Measurements from ENCODE around the gene AFAP1.

- no peak for TF ChIP-seq GATA2 (IDR thresholded peaks at IDR 0.05; ENCODE audit: low read depth, low read length)
- no peak for TF ChIP-seq GATA3 (IDR thresholded peaks at IDR 0.05; ENCODE audit: low read depth, low read length)
These were observed 120.2 kb downstream of the AFAP1 start for GRCh38 chr4:7819446-7819845.

All from SH-SY5Y (cell line).